ENCODE measurements around the gene TRIOBP.

TRIOBP gene

GRCh38 chr22:37806409-37807333 is 109.8 kb downstream of the TRIOBP start:
- peak; percentile 16 for DNase-seq

DNA sequence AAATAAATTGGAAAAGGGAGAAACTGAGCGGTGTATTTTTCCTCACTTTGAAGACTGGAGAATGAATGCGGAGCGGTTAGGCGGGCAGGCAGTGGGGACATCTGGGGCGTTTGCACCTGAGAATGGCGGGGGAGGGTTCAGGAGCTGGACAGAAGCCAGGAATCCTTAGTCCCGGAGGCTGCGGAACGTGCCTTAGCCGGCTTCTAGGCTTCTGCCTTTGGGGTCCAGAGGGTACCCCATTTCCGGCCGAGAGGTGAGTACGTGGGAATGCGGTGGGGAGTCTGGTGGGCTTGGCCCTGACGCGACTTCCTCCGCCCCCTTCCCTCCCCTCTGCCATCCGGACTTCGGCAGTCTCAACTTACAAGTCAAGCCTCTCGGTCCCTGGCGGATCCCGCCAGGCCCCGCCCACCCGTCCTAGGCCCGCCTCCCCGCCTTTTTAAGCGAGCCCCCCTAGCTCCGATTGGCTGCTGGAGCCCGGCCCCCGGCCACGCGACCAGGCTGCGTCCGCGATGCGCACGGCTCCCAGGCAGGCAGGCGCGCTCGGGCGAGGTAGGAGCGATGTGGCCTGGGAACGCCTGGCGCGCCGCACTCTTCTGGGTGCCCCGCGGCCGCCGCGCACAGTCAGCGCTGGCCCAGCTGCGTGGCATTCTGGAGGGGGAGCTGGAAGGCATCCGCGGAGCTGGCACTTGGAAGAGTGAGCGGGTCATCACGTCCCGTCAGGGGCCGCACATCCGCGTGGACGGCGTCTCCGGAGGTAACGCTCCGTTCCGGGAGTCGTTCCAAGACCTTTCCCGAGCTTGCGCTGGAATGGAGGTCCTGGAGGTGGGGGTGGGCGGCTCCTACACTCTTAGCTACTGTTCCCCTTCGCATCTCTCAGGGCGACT is 110.8 kb downstream of the TRIOBP start, which contains the start of gene GCAT:
TSS of gene GCAT (plus strand) at position 525 of the 884 bp plus-strand sequence. CDS start at position 559, 34 bp downstream.
- DNase-seq, result peak; percentile 79

- DNase-seq, result no peak
Measured at GRCh38 chr22:37808294-37808657, 111.4 kb downstream of the TRIOBP start.

GRCh38 chr22:37809672-37810333 is 113.0 kb downstream of the TRIOBP start:
- no peak for DNase-seq

DNA sequence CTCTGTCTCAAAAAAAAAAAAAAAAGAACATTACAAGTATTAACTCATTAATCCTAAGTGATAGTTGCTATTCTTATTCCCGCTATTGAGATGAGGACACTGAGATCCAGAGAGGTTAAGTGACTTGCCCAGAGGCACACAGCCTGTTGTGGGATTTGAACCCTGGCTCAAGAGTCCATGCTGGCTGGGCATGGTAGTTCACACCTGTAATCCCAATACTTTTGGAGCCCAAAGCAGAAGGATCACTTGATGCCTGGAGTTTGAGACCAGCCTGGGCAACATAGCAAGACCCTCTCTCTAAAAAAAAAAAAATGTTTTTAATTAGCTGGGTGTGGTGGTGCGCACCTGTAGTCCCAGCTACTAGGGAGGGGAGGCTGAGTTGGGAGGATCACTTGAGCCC is 115.0 kb downstream of the TRIOBP start:
- no peak for DNase-seq

GRCh38 chr22:37812869-37813678 is 116.2 kb downstream of the TRIOBP start:
- no peak for DNase-seq

- no peak for DNase-seq
Measured at GRCh38 chr22:37815593-37815992, 118.7 kb downstream of the TRIOBP start.

GRCh38 chr22:37816543-37817180 is 119.8 kb downstream of the TRIOBP start:
- DNase-seq, result no peak

- DNase-seq, result peak; percentile 56
Measured at GRCh38 chr22:37817705-37818408, 121.0 kb downstream of the TRIOBP start.

GRCh38 chr22:37818409-37819104 is 121.7 kb downstream of the TRIOBP start:
- DNase-seq, result peak; percentile 19

DNA sequence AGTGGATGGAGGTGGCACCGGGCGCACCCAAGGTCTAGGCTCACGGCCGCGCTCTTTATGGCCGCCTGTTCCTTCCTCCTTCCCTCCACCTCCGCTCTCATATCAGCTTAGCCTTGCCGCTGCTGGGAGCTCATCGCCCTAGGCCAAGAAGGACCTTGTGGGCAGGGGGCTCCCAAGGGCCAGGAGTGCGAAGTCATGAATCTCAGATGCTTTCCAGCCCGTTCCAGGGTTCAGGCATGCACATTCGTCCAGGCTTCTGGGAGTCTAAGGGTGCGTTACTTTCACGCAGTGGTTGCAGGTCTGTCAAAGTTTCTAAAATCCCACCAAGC is 122.2 kb downstream of the TRIOBP start:
- DNase-seq, result no peak

GRCh38 chr22:37820350-37820749 is 123.5 kb downstream of the TRIOBP start:
- DNase-seq, result no peak

GRCh38 chr22:37822079-37822833 is 125.4 kb downstream of the TRIOBP start:
- no peak for DNase-seq

- DNase-seq, result no peak
Measured at GRCh38 chr22:37823134-37823985, 126.5 kb downstream of the TRIOBP start, which contains the start of gene GALR3. Gene GALR3, plus strand, starts transcription at chr22:37823382. Its CDS starts 25 bp downstream, at chr22:37823407.

DNA sequence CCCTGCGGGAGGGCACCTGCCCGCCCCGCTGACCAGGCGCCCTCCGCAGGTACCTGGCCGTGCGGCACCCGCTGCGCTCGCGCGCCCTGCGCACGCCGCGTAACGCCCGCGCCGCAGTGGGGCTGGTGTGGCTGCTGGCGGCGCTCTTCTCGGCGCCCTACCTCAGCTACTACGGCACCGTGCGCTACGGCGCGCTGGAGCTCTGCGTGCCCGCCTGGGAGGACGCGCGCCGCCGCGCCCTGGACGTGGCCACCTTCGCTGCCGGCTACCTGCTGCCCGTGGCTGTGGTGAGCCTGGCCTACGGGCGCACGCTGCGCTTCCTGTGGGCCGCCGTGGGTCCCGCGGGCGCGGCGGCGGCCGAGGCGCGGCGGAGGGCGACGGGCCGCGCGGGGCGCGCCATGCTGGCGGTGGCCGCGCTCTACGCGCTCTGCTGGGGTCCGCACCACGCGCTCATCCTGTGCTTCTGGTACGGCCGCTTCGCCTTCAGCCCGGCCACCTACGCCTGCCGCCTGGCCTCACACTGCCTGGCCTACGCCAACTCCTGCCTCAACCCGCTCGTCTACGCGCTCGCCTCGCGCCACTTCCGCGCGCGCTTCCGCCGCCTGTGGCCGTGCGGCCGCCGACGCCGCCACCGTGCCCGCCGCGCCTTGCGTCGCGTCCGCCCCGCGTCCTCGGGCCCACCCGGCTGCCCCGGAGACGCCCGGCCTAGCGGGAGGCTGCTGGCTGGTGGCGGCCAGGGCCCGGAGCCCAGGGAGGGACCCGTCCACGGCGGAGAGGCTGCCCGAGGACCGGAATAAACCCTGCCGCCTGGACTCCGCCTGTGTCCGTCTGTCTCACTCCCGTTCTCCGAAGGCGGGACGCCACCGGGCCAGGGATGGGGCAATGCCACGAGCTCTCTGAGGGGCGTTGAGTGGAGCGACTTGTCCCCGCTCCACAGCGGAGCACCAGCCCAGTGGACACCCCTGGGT is 128.1 kb downstream of the TRIOBP start:
- no peak for DNase-seq

Data from NCI-H748 treated with DMSO at 0.1 percent for 48 hours (cell line).